Inflammatory macrophage (primary cell): ENCODE measurements around the gene CDC42EP1.

ENCODE experiments used
- DNase-seq, 2 donors: peaks; one replicate each; pipeline ENCODE4 v3.0.0-alpha.2; 2020 to 2022

CDC42EP1 gene

GRCh38 chr22:37561212-37562048 is 1.1 kb downstream of the CDC42EP1 start:
- DNase-seq, result peak; percentile 88 to 89

- DNase-seq, result no peak
These were observed 2.0 kb downstream of the CDC42EP1 start for GRCh38 chr22:37562049-37562875.

GRCh38 chr22:37563153-37564081 is 3.1 kb downstream of the CDC42EP1 start:
- peak; percentile 51 to 81 for DNase-seq

- no peak for DNase-seq
These were observed 3.9 kb downstream of the CDC42EP1 start for GRCh38 chr22:37564111-37564711.

GRCh38 chr22:37565830-37566229 is 5.5 kb downstream of the CDC42EP1 start:
- DNase-seq, result no peak

- peak; percentile 69 to 95 for DNase-seq
These were observed 6.1 kb downstream of the CDC42EP1 start for GRCh38 chr22:37566329-37566837.

- peak; percentile 62 to 67 for DNase-seq
These were observed 6.9 kb downstream of the CDC42EP1 start for GRCh38 chr22:37566903-37567798.

- no peak for DNase-seq
These were observed 7.7 kb downstream of the CDC42EP1 start for GRCh38 chr22:37568012-37568411.

- no peak for DNase-seq
These were observed 8.2 kb downstream of the CDC42EP1 start for GRCh38 chr22:37568448-37569008.

GRCh38 chr22:37569009-37569920 is 9.0 kb downstream of the CDC42EP1 start:
- no peak for DNase-seq

GRCh38 chr22:37569921-37570660 is 9.8 kb downstream of the CDC42EP1 start:
- no peak for DNase-seq

- DNase-seq, result no peak
These were observed 10.3 kb downstream of the CDC42EP1 start for GRCh38 chr22:37570661-37570976.

- no peak for DNase-seq
These were observed 11.1 kb downstream of the CDC42EP1 start for GRCh38 chr22:37571258-37571991.

GRCh38 chr22:37571992-37572373 is 11.7 kb downstream of the CDC42EP1 start:
- no peak for DNase-seq

- no peak for DNase-seq
These were observed 15.3 kb downstream of the CDC42EP1 start for GRCh38 chr22:37575490-37576003.

- peak; percentile 55 to 87 for DNase-seq
These were observed 17.7 kb downstream of the CDC42EP1 start for GRCh38 chr22:37578002-37578401.

GRCh38 chr22:37581504-37581903 is 21.2 kb downstream of the CDC42EP1 start:
- no peak for DNase-seq

GRCh38 chr22:37582526-37582925 is 22.2 kb downstream of the CDC42EP1 start:
- DNase-seq, result no peak
